Ishikawa (cell line): ENCODE data around the gene FERMT1.

Experiments
- RAD21 ChIP-seq: IDR thresholded peaks from 2 replicates; pipeline ENCODE4 v1.6.1; 2012; ENCODE audit warnings: low read depth
- TEAD4 ChIP-seq: IDR thresholded peaks from 2 replicates; pipeline ENCODE4 v1.6.1; 2012
- ZBTB7A ChIP-seq: IDR thresholded peaks from 2 replicates; pipeline ENCODE4 v1.6.1; 2012; ENCODE audit warnings: low read depth

DNA sequence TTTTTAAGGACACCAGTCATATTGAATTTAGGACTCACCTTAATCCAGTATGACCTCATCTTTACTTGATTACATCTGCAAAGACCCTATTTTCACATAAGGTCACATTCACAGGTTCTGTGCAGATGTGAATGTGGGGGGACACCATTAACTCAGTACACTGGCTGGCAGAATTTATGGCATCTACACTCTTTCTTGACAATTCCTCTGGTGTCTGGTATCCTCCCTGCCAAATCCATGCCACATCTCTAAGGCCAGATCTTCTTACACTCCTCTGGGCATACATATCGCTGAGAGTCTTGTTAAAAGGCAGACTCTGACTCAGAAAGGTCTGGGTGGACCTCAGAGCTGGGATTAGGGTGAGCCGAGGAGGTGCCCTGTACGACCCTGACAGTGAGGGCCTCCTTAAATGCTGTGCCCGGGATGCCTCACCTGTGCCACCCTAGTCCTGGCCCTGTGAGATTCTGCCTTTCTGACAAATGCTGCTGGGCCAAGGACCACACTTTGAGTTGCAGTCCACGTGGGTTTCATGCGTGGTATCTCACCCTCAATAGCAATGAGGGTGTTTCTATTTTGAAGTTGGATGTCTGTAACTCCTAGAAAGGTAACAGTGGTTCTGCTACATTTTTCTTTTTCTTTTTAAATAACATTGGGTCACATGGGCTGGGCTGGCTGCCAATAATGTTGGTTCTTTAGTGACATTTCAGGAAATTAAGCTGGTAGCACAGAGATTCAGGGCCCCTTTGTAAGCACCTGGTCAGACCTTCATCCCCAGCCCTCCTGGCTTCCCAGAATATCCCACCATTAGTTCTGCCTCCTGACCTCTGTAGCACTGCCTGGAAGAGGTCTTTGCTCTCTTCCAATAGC is 51.8 kb downstream of the FERMT1 start:
- TF ChIP-seq ZBTB7A: no peak
- TF ChIP-seq TEAD4: no peak
- TF ChIP-seq RAD21: no peak
